RWPE2 (cell line): ENCODE measurements around the gene ZNF148.

Experiments
- ATAC-seq: fragments of 200-7000 bp; cut with Tn5 transposase; 3 replicates; pipeline ENCODE4 v1.9.1; 2021; ENCODE audit warnings: low read depth
- DNase-seq: peaks from one replicate; pipeline ENCODE4 v3.0.0-alpha.2; 2020; ENCODE audit warnings: low spot score
- H3K27ac ChIP-seq: fragments of 450-650 bp; 2 replicates; pipeline ENCODE4 v1.5.1; 2017; ENCODE audit warnings: mild to moderate bottlenecking; ENCODE audit not compliant: poor library complexity, severe bottlenecking
- H3K27me3 ChIP-seq: fragments of 250-450 bp; sonication (Bioruptor Pico); 2 replicates; pipeline ENCODE4 v1.5.1; 2021; ENCODE audit warnings: mild to moderate bottlenecking, moderate library complexity; ENCODE audit not compliant: insufficient read depth, poor library complexity, severe bottlenecking
- H3K36me3 ChIP-seq: fragments of 250-450 bp; sonication (Bioruptor Pico); 2 replicates; pipeline ENCODE4 v1.5.1; 2020; ENCODE audit warnings: low read depth, mild to moderate bottlenecking, moderate library complexity
- H3K4me1 ChIP-seq: fragments of 250-450 bp; sonication (Bioruptor Pico); 2 replicates; pipeline ENCODE4 v1.5.1; 2021; ENCODE audit warnings: mild to moderate bottlenecking, moderate library complexity; ENCODE audit not compliant: insufficient read depth, poor library complexity, severe bottlenecking
- H3K4me3 ChIP-seq: fragments of 250-450 bp; sonication (Bioruptor Pico); 2 replicates; pipeline ENCODE4 v1.5.1; 2021; ENCODE audit warnings: mild to moderate bottlenecking, moderate library complexity; ENCODE audit not compliant: severe bottlenecking
- H3K9me3 ChIP-seq: fragments of 250-450 bp; sonication (Bioruptor Pico); 2 replicates; pipeline ENCODE4 v1.5.1; 2021; ENCODE audit warnings: mild to moderate bottlenecking, moderate library complexity; ENCODE audit not compliant: severe bottlenecking
- TF ChIP-seq, protein P1 (sequence below): fragments of 450-650 bp; IDR thresholded peaks from one replicate; pipeline ENCODE4 v1.5.1; 2017; ENCODE audit warnings: mild to moderate bottlenecking, moderate library complexity; ENCODE audit not compliant: poor library complexity, severe bottlenecking

ZNF148 gene, protein sequence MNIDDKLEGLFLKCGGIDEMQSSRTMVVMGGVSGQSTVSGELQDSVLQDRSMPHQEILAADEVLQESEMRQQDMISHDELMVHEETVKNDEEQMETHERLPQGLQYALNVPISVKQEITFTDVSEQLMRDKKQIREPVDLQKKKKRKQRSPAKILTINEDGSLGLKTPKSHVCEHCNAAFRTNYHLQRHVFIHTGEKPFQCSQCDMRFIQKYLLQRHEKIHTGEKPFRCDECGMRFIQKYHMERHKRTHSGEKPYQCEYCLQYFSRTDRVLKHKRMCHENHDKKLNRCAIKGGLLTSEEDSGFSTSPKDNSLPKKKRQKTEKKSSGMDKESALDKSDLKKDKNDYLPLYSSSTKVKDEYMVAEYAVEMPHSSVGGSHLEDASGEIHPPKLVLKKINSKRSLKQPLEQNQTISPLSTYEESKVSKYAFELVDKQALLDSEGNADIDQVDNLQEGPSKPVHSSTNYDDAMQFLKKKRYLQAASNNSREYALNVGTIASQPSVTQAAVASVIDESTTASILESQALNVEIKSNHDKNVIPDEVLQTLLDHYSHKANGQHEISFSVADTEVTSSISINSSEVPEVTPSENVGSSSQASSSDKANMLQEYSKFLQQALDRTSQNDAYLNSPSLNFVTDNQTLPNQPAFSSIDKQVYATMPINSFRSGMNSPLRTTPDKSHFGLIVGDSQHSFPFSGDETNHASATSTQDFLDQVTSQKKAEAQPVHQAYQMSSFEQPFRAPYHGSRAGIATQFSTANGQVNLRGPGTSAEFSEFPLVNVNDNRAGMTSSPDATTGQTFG

DNA sequence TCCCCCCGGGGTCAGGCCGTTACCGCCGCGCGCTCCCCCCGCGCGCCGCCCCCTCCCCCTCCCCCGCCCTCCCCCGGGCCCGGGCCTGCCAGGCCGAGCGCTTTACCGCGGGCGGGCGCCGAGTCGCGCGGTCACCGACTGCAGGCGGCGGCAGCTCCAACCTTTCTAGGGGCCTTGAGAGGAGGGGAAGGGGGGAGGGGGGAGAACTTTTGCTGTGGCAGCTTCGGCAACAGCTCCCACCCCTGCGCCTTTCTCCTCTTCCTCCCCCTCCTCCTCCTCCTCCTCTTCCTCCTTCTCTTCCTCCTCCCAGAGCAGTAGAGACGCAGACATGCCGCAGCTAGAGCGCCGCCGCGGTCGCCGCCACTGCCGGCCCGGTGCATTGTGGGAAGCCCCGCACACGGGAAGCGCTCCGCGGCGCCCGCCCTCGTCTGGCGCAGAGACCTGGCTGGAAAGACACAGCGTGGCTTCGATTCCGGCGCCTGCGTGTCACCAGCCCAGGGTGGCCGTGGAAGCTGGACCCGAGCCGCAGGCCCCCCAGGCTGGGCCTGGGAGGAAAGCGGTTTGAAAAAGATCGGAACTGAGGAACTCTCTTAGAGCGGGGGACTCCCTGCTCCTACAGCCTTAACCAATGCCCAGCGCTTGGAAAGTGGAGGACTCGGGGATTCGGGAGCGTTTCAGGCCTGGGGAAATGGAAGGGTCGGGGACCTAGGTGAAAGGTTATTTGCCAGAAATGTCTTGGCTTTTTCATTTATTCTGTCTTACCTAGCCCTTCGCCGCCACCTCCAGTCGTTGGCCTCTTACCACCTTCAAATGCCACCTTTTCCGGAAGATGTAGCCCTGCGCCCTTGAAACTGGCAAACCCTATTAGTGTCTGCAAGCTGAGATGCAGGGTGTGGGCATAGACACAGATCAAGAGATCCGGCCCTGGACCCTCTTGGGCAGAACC is at the start of gene ZNF148:
TSS of gene ZNF148 (minus strand) at position 330 of the 946 bp plus-strand sequence. CDS start 61,685 bp downstream, outside the sequence.
- H3K4me3 ChIP-seq = peak within 1 kb of the TSS; percentile 69
- H3K9me3 ChIP-seq = no peaks in the 10 kb centered on the region
- H3K36me3 ChIP-seq = peaks cover 9% of the 10 kb centered on the region
- H3K27ac ChIP-seq = peak within 1 kb of the TSS; percentile 77
- peak; percentile 81 for ATAC-seq
- H3K4me1 ChIP-seq = peaks cover 7% of the 10 kb centered on the region
- DNase-seq = peak; percentile 80
- TF ChIP-seq, protein P1, sequence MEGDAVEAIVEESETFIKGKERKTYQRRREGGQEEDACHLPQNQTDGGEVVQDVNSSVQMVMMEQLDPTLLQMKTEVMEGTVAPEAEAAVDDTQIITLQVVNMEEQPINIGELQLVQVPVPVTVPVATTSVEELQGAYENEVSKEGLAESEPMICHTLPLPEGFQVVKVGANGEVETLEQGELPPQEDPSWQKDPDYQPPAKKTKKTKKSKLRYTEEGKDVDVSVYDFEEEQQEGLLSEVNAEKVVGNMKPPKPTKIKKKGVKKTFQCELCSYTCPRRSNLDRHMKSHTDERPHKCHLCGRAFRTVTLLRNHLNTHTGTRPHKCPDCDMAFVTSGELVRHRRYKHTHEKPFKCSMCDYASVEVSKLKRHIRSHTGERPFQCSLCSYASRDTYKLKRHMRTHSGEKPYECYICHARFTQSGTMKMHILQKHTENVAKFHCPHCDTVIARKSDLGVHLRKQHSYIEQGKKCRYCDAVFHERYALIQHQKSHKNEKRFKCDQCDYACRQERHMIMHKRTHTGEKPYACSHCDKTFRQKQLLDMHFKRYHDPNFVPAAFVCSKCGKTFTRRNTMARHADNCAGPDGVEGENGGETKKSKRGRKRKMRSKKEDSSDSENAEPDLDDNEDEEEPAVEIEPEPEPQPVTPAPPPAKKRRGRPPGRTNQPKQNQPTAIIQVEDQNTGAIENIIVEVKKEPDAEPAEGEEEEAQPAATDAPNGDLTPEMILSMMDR = no peak
- no peaks in the 10 kb centered on the region for H3K27me3 ChIP-seq

DNA sequence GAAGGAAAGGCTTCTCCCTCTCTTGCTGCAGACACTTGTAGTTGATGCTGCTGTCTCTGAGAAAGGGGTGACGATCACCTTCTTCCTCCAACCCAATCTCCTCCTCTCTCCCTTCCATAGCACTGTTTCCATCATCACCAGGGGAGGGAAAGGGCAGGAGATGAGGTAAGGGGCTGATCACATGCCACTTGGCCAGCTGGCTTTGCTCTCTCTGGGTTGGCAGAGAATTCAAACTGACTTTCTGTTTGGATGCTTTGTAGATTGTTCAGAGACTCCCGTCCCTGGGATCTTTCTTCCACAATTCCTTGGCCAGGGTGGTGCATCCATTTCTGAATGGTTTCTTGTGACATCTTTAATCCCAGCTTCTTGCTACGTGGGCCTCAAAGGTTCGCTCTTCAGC is 43.2 kb upstream of the ZNF148 start:
- H3K9me3 ChIP-seq = no peaks in the 10 kb centered on the region
- TF ChIP-seq, protein P1 = no peak
- H3K27me3 ChIP-seq = no peaks in the 10 kb centered on the region
- DNase-seq (no peak), ATAC-seq (no peak)
- H3K36me3 ChIP-seq = no peaks in the 10 kb centered on the region
- H3K27ac ChIP-seq = no peak overlapping the region
- H3K4me1 ChIP-seq = no peaks in the 10 kb centered on the region
- no peak overlapping the region for H3K4me3 ChIP-seq

DNA sequence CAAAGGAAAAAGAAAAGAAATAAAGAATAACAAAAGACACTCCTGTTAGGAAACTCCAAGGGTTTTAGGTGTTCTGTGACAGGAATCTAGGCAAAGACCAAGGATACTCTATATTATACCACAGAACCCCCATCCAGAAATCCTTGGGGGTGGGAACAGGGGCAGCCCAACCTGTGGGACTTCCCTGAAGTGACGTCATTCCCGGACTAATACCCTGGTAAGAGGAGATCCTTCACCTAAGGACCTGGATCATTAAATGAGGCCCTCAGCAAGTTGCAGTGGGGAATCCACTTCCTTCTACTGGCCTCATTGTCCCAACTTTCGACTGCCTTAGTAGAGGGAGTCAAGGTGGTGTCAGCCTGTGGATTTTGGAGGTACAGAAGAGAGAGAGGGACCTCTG is 41.1 kb upstream of the ZNF148 start:
- TF ChIP-seq, protein P1 = no peak
- ATAC-seq (no peak), DNase-seq (no peak)
- Histone ChIP-seq H3K9me3 (no peaks in the 10 kb centered on the region), H3K4me3 (no peak overlapping the region), H3K36me3 (no peaks in the 10 kb centered on the region), H3K4me1 (no peaks in the 10 kb centered on the region), H3K27me3 (no peaks in the 10 kb centered on the region), H3K27ac (no peak overlapping the region)

DNA sequence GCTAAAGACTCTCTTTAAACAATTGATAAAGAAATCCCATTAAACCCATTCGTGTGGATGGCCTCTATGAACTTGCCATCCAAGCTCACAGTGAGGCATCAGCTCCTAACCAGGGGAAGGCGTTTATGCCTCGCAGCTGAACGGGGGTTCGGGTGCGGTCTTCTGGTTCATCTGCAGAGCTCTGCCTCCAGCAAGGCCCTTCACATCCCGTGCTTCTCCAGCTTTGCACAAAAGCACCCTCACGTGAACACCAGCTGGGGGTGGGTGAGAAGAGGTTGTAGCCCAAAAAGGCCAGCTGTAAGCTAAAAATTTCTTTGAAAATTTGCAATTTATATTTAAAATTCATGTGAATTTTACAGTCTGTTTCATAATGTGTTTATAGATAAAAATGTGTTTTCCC is 39.5 kb upstream of the ZNF148 start:
- Histone ChIP-seq H3K36me3 (no peaks in the 10 kb centered on the region), H3K9me3 (no peaks in the 10 kb centered on the region), H3K27me3 (no peaks in the 10 kb centered on the region), H3K4me1 (no peaks in the 10 kb centered on the region), H3K4me3 (no peak overlapping the region), H3K27ac (no peak overlapping the region)
- ATAC-seq (no peak), DNase-seq (no peak)
- TF ChIP-seq, protein P1 = no peak
